Urinary bladder (tissue), 4 donors: ENCODE data around the gene CD58. TPM values are rescaled to one million over a fixed set of nuclear protein-coding genes. Genes with fewer than 3 reads are reported as not detected.

Source experiments
- DNase-seq: peaks from one replicate; pipeline ENCODE4 v3.0.0-alpha.2; 2015; ENCODE audit errors: extremely low spot score
- H3K27ac ChIP-seq: one replicate; pipeline ENCODE4 v1.5.1; 2013; ENCODE audit warnings: low read depth, mild to moderate bottlenecking, moderate library complexity
- H3K36me3 ChIP-seq: one replicate; pipeline ENCODE4 v1.6.1; 2013; ENCODE audit warnings: mild to moderate bottlenecking, moderate library complexity; ENCODE audit not compliant: insufficient read depth
- H3K4me1 ChIP-seq: one replicate; pipeline ENCODE4 v1.6.1; 2013; ENCODE audit warnings: mild to moderate bottlenecking, moderate library complexity; ENCODE audit not compliant: insufficient read depth
- H3K4me3 ChIP-seq: one replicate; pipeline ENCODE4 v1.5.1; 2013; ENCODE audit warnings: low read depth, low read length
- WGBS: extraction: QIAGEN DNeasy Blood & Tissue Kit; methylation state at CpG from one replicate; pipeline ENCODE4 v1.1.7; 2013; 5-methylcytosine and 5-hydroxymethylcytosine counted together
- polyA plus RNA-seq: library from polyadenylated mRNA; stranded (reverse); fragments of 200-250 nt; gene quantifications from one replicate; pipeline ENCODE4 v1.2.3, GENCODE V29; 2013
- total RNA-seq: library from RNA; depleted of rRNA; stranded (reverse); fragments of >200 nt; gene quantifications from one replicate; pipeline ENCODE4 v1.2.3, GENCODE V29; 2014
- donor health status: healthy with polysubstance abuse.
- donor health status: healthy.

Gene CD58
- total and polyA plus RNA-seq, 2 donors = 22.6 to 36.3 TPM

DNA sequence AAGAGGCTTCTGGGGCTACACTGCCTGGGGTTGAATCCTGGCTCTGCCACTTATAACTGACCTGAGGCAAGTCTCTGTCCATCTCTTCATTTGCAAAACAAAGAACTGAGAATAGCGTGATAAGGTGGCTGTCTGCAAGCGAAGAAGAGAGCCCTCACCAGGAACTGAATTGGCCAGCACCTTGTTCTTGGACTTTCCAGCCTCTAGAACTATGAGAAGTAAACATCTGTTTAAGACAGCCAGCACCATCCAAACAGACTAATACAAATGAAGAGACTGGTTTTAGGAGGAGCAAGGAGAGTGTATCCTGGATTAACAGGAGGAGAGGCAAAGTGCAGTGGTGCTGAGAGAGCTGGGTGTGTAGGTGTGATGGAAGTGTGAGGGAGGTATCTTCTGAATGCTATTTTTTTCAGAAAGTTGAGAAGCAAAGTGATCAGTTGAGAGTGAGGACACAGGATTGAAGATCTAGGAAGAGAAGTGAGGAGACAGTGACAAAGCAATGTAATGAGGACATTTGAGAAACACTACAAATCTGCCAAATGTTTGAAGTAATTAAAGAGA, 59.3 kb downstream of the CD58 start:
- no peaks in the 10 kb centered on the region for H3K4me1 ChIP-seq
- WGBS = 97% methylated on average over 2 of the region's 2 CpGs
- no peak overlapping the region for H3K4me3 ChIP-seq
- no peak overlapping the region for H3K27ac ChIP-seq
- no peak for DNase-seq
- no peaks in the 10 kb centered on the region for H3K36me3 ChIP-seq

DNA sequence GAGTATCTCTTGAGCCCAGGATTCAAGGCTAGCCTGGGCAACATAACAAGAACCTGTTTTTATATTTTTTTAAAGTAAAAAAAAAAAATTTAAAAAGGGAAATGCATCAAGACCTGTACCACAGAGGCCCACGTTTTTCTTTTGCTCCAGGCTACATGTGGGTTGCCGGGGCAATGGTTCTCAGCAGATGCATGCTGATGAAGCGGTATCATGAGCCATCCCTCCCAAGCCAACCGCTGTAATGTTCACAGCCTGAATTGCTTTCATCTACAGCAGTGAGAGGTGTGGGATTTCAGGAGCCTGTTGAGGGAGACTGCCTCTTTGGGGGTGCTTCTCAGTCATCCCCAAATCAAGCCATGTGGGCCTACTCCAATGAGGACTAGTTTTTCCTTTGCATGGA, 60.5 kb downstream of the CD58 start:
- 84% methylated on average over 4 of the region's 4 CpGs for WGBS
- no peak for DNase-seq
- Histone ChIP-seq H3K4me1 (no peaks in the 10 kb centered on the region), H3K4me3 (no peak overlapping the region), H3K27ac (no peak overlapping the region), H3K36me3 (no peaks in the 10 kb centered on the region)

DNA sequence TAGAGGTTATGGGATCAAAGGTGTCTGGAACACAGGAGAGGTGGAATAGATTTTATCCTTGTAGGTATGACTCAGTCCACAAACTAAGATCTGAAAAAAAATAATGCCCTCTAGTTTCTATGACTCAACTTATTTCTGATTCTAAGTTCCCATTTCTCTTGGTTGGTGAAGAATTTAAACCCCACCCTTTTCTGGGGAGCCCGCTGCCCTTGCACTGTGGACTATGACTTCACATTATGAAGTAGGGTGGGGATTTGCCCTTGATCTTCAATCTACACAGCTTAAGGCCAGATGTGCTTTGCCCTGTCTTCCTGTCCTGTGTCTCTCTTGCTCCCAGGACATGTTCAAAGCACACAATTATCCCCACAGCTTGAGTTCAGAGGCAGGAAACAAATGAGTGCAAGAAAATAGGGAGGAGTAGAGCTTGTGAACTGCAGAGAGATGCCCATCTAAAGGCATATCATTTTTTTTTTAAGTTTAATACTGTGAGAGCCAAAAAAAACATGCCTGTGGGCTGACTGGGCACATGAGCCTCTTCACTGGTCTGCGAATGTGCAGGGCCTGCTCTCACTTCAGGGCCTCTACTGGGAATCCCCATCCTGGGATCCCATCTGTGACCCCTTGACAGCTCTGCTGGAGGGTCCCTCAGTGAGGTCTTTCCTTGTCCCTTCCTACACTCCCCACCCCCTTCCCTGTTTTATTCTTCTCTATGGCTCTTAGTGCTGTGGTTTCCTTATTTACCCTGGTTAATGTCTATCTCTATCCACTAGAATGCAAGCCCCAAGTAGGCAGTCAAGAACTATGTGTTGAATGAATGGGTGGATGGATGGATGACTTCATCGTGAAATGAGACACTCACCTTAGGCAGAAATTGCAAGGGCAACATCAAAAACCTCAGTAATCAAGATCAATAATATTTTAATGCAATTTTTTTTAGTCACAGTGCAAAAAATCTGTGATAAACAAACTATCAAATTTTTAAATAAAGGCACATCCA, 61.5 kb downstream of the CD58 start:
- Histone ChIP-seq H3K27ac (no peak overlapping the region), H3K36me3 (no peaks in the 10 kb centered on the region), H3K4me3 (no peak overlapping the region), H3K4me1 (no peaks in the 10 kb centered on the region)
- DNase-seq = no peak
- WGBS = 79% methylated on average over 3 of the region's 3 CpGs

DNA sequence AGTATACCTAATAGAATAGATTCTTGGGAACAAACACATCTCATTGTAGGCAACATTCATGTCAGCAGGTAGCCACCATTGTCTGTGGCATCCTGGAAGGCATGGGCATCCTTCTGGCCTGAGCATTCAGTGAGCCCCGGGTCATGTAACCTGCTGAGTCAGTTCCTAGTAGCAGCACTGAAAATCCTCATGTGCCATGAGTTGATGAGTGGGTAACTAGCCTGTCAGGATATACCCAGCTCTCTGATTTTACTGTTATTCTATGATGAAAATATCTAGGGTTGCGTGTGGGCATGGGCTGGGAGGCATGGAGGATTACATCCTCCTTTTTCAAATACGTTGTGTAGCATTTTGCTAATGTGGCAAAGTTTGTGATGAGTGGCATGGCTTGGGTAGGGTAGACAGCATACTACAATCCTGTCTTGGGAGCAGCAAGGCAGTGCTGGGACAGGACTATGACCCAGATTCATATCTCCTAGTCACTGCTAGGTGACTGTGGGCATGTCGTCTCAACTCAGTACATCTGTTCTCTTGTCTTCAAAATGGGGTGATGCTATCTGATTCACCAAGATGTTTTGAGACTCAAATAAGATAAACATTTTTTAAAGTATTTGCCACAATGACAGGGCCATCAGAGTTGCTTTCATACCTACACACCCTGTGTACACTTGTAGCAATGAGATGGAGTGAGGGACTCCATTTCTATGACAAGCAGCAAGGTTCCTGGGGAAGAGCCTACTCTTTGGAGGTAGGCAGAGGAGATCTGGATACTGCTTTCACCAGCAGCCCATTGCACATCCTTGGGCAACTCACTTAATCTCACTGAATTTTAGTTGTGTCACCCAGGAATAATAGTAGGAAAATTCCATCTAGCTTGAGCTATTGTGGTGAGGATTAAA, 62.5 kb downstream of the CD58 start:
- H3K27ac ChIP-seq = no peak overlapping the region

DNA sequence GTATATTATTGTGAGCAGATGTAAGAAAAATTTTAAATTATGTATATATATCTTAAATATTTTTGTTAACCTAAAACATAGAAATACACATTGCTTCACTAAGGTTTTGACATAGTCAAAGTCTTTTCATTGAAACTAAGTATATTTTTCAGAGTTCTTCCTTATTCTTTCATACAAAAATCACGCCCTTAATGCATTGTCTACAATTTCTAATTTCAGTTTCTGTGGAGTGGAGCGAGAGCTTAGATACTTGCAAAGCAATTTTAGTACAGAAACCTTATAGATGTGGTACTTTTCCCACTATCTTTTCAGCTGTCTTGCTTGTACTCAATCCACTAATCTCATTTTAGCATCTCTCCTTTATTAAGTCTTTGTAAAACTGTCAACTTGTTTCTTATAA, 63.2 kb downstream of the CD58 start:
- Histone ChIP-seq H3K4me1 (no peaks in the 10 kb centered on the region), H3K27ac (no peak overlapping the region), H3K36me3 (no peaks in the 10 kb centered on the region), H3K4me3 (no peak overlapping the region)
- WGBS = 91% methylated on average over 2 of the region's 2 CpGs
- DNase-seq = no peak

More for the DNA sequence above, 62.5 kb downstream of the CD58 start:
- no peaks in the 10 kb centered on the region for H3K36me3 ChIP-seq
- H3K4me3 ChIP-seq = no peak overlapping the region
- 84% methylated on average over 4 of the region's 4 CpGs for WGBS
- no peaks in the 10 kb centered on the region for H3K4me1 ChIP-seq
- no peak for DNase-seq

DNA sequence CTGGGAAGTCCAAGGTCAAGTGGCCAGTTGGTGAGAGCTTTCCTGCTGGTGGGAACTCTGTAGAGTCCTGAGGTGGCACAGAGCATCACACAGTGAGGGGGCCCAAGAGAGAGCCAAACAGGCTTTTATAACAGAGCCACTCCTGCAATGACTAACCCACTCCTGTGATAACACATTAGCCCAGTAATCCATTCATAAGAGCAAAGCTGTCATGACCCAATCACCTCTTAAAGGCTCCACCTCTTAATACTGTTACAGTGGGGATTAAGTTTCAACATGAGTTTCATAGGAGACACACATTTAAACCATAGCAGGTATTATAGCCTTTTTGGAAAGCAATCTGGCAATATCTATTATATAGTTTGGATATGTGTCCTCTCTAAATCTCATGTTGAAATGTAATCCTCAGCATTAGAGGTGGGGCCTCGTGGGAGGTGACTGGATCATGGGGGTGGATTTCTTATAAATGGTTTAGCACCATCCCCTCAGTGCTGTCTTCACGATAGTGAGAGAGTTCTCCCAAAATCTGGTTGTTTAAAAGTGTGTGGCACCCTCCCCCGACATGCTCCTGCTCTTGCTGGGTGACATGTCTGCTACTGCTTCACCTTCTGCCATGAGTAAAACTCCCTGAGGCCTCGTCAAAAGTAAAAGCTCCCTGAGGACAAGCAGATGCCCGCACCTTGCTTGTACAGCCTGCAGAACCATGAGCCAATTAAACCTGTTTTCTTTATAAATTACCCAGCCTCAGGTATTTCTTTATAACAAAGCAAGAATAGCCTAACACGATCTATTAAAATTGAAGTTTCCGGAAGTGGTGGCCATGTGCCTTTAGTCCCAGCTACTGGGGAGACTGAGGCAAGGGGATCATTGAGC, 64.5 kb downstream of the CD58 start:
- DNase-seq = no peak
- Histone ChIP-seq H3K4me1 (no peaks in the 10 kb centered on the region), H3K27ac (no peak overlapping the region), H3K4me3 (no peak overlapping the region), H3K36me3 (no peaks in the 10 kb centered on the region)
- 86% methylated on average over 7 of the region's 7 CpGs for WGBS

DNA sequence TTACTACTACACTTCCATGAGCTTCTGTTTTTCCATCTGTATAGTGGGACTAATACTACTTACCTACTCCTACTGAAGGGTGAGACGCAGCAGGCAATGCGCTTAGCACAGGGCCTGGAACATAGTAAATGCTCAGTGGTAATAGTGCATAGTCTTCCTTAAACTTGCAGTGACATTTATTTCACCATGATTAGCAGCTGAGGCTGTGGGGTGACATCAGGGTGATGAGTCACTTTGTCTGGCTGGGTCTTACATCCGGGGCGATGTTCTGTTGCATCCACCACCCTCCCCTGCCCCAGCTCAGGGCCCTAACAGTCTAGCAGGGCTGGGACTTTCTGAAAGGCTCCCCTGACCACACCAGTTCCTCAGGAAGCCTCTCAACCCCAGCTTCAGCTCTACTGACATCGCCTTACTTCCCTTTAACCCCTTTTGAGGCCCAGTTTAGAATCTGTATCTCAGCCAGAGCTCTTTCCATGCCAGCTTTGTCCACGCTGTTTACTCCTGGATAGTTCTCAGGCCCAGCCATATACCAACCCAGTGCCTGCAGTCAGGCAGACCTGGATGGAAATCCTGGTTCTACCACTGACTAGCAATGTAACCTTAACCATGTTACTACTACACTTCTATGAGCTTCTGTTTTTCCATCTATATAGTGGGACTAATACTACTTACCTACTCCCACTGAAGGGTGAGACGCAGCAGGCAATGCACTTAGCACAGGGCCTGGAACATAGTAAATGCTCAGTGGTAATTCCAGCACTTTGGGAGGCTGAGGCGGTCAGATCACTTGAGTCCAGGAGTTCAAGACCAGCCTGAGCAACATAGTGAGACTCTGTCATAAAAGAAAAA, 66.3 kb downstream of the CD58 start:
- no peak for DNase-seq

DNA sequence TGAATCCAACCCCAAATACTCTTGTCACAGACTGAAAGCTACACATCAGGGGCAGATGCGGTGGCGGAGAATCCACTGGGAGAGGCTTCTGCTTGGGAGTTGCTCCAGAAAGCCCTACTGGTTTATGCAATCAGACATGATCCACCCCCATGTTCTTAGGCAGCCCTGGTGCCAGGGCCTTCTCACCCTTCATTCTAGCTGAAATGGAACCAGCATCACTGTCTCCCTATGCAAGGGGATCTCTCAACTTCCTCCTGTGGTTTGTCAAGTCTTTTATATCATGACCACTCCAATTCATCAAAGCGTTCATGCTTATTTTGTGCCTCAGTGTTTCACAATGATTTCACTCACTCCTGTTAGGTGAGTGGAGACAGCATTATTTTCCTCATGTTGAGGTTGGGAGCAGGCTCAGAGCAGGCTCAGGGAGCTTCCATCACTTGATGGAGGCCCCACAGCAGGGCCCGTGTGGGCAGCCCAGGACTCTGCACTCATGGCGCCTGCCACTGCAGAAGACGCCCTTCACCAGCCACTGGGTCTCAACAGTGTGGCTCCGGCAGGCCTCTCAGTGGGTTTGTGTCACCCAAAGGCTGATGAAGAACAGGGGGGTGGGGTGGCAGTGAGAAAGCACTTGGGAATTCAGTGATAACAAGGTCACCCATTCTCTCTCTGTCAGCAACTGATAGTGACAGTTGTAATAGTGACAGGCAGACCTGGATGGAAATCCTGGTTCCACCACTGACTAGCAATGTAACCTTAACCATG, 67.1 kb downstream of the CD58 start:
- Histone ChIP-seq H3K4me3 (no peak overlapping the region), H3K36me3 (no peaks in the 10 kb centered on the region), H3K27ac (no peak overlapping the region), H3K4me1 (no peaks in the 10 kb centered on the region)
- DNase-seq = no peak
- WGBS = 90% methylated on average over 7 of the region's 7 CpGs

More for the DNA sequence above, 66.3 kb downstream of the CD58 start:
- H3K4me1 ChIP-seq = no peaks in the 10 kb centered on the region
- 71% methylated on average over 8 of the region's 8 CpGs for WGBS
- H3K36me3 ChIP-seq = no peaks in the 10 kb centered on the region
- no peak overlapping the region for H3K27ac ChIP-seq
- H3K4me3 ChIP-seq = no peak overlapping the region

DNA sequence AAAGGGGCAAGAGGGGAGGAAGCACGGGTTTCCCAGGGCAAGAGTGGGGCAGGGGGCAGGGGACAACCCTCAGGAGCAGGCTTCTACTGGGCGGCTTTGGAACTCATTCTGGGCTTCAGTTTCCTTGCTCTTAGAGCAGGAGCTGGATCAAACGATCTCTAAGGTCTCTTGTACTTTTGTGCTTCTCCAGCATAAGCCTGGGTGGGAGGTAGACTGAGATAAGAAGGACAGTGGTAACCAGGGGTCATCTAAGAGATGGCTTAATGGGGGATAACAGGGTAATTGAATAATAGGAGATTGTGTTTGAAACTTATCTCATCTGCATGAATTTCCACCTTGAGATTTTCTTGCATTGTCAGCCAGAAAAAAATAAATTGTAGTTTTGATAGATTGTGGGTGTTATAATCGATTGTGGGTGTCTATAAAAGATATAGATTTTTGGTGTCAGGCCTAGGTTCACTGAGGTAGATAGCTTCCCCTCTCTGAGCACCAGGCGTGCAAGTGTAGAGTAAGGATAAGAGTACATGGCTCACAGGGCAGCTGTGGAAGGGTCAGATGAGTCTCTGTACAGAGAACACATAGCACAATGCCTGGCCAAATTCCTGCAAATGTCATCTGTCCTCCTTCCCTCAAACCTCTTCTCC, 68.0 kb downstream of the CD58 start:
- Histone ChIP-seq H3K4me3 (no peak overlapping the region), H3K4me1 (no peaks in the 10 kb centered on the region), H3K27ac (no peak overlapping the region), H3K36me3 (no peaks in the 10 kb centered on the region)
- 78% methylated on average over 5 of the region's 5 CpGs for WGBS
- no peak for DNase-seq

DNA sequence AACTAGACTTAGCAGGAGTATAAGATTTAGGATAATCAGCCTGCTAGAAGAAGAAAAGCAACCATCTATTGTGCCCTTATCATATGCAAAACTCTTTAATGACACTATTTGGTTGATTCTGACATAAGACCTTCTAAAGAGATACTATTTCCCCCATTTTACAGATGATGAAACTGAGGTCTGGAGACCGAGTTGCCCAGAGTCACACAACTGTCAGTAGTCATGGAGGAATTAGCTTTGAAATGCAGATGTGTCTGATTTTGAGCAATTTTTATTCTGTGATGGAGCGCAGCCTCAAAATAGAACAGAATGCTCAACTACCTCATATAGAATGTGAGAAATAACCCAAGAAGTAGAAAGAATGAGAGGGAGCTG, 69.0 kb downstream of the CD58 start:
- Histone ChIP-seq H3K4me3 (no peak overlapping the region), H3K36me3 (no peaks in the 10 kb centered on the region), H3K27ac (no peak overlapping the region), H3K4me1 (no peaks in the 10 kb centered on the region)
- 94% methylated on average over 2 of the region's 2 CpGs for WGBS
- no peak for DNase-seq

DNA sequence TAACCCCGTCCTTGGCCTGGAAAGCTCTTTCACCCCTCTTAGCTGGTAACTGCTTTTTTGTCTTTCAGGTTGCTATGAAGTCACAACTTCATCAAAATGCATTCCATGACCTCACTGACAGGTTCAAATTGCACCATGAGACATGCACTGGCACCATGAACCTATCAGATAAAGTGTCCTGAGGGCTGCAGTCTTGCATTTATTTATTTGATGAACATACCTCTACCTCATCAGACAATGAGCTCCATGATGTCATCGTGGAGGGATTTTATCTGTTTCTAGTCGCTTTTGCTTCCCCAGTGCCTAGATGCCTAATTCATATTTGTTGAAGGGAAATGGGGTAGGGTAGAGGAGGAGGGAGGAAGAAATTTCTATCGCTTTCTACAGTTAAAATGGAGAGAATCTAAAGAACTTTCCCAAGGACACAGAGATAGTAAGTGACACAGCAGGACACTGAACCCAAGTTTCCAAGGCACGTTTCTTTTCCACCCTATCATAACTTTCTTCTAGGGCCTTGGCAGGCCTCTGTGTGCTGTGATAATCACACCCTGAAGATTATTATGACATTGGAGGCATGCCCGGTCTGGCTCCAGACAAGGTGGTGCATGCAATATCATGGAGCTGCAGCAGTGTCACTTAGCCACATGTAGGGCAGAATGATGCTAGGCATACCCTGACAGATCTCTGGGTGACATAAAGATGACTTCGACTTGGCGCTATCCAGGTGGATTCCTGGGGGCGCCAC, 69.5 kb downstream of the CD58 start:
- Histone ChIP-seq H3K27ac (no peak overlapping the region), H3K4me1 (no peaks in the 10 kb centered on the region), H3K36me3 (no peaks in the 10 kb centered on the region), H3K4me3 (no peak overlapping the region)
- 67% methylated on average over 9 of the region's 9 CpGs for WGBS
- no peak for DNase-seq
